Measurements from ENCODE around the gene CERS6. TPM values are rescaled to one million over a fixed set of nuclear protein-coding genes. Genes with fewer than 3 reads are reported as not detected.

The CERS6 gene
- total and polyA plus RNA-seq, 2 experiments from 2014 or later, result 8.3 to 16.0 TPM

DNA sequence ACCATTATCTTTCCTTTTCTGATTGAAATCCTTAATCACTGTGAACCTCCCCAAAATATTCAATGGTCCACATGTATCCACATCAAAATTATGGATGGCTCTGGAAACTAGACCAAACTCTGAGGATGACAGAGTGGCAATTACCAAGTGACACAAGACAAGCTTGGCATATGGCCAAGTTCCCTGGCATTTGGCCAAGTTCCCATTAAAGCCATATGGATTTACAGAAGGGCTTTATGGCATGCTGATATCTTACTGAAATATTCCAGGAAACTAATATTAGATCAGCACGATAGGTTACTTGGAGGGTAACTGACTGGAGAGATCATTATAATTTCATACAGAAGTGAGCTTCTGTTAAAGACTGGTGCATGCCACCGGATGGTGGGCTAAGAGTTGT, 21.9 kb upstream of the CERS6 start:
- WGBS, 2 experiments (ENCODE audit: low coverage in 1 of 2, low lambda C conversion rate in 2 of 2, missing lambda C conversion rate in 2 of 2), result 33 to 41% methylated on average over 2 of the region's 2 CpGs
- in situ Hi-C loops (cut with MboI), result no loop called here
- H3K9me3 ChIP-seq (ENCODE audit: low read depth), result no peaks in the 10 kb centered on the region
- no peak overlapping the region for H3K4me3 ChIP-seq
- H2AFZ ChIP-seq, result no peak overlapping the region
- H3K27me3 ChIP-seq (replicated peaks; ENCODE audit: insufficient read depth), result no peaks in the 10 kb centered on the region; the same call in 1 of the 2 replicates
- H3K4me2 ChIP-seq (ENCODE audit: unreplicated experiment), result no peak overlapping the region
- H3K9me2 ChIP-seq (ENCODE audit: insufficient read depth), result no peaks in the 10 kb centered on the region
- no peak overlapping the region for H3K27ac ChIP-seq
- TF ChIP-seq EZH2 (IDR thresholded peaks at IDR 0.05; ENCODE audit: insufficient read depth, poor library complexity, severe bottlenecking) (no peak), EZH2phosphoT487 (IDR thresholded peaks at IDR 0.05; ENCODE audit: insufficient read depth, low read depth) (no peak)
- no peaks in the 10 kb centered on the region for H4K20me1 ChIP-seq (ENCODE audit: insufficient read depth)
- H3K79me2 ChIP-seq (ENCODE audit: insufficient read depth), result no peaks in the 10 kb centered on the region
- no peaks in the 10 kb centered on the region for H3K4me1 ChIP-seq (ENCODE audit: insufficient read depth)
- H3K9ac ChIP-seq, result no peak overlapping the region
- no peak for DNase-seq
- no peaks in the 10 kb centered on the region for H3K36me3 ChIP-seq (ENCODE audit: low read depth)
- no peaks in the 10 kb centered on the region for H3F3A ChIP-seq (ENCODE audit: insufficient read depth)

DNA sequence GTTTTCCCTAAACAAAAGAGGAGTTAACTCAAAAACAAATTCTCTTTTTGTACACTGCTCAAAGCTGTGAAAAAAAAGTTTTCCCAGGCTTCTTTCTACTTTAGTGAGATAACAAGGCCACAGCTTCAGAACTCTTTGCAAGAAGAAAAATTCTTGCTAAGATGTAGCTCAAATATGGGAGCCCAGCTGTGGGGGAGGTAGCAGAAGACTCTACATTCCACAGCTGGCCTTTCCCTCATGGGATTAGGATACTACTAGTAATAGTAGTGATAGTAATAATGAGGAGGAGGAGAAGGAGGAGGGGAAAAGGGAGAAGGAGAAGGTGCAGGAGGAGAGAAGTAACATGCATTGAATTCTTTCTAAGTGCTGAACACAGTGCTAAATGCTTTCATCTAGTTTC, 19.2 kb upstream of the CERS6 start:
- Histone ChIP-seq H3F3A (ENCODE audit: insufficient read depth) (no peaks in the 10 kb centered on the region), H3K27me3 (replicated peaks; ENCODE audit: insufficient read depth) (no peaks in the 10 kb centered on the region; the same call in 1 of the 2 replicates), H3K4me3 (no peak overlapping the region), H3K36me3 (ENCODE audit: low read depth) (no peaks in the 10 kb centered on the region), H3K79me2 (ENCODE audit: insufficient read depth) (no peaks in the 10 kb centered on the region), H2AFZ (no peak overlapping the region), H3K27ac (no peak overlapping the region), H3K9me2 (ENCODE audit: insufficient read depth) (no peaks in the 10 kb centered on the region), H3K9ac (no peak overlapping the region), H4K20me1 (ENCODE audit: insufficient read depth) (no peaks in the 10 kb centered on the region), H3K4me1 (ENCODE audit: insufficient read depth) (no peaks in the 10 kb centered on the region), H3K4me2 (ENCODE audit: unreplicated experiment) (no peak overlapping the region), H3K9me3 (ENCODE audit: low read depth) (no peaks in the 10 kb centered on the region)
- DNase-seq, result no peak
- TF ChIP-seq EZH2 (IDR thresholded peaks at IDR 0.05; ENCODE audit: insufficient read depth, poor library complexity, severe bottlenecking), result no peak
- no peak for TF ChIP-seq EZH2phosphoT487 (IDR thresholded peaks at IDR 0.05; ENCODE audit: insufficient read depth, low read depth)
- in situ Hi-C loops (cut with MboI), result no loop called here

DNA sequence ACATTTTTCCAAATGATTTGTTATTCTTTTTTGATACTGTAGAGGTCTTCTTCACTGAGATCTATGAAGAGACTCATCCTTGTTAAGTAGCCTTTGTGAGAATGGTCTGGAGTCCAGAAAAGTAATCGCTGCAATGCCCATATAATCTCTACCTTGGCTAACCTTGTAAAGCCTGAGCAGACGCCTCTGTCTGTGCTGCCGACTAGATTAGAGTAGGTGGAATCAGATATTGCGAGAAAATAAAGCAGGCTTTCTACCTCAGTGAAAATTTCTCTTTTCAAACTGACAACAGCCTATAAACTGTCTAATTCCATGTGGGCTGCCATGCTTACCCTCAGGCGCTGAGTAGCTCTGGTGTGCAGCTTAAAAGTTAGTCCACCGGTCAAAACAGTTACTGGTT, 17.5 kb upstream of the CERS6 start:
- TF ChIP-seq EZH2 (IDR thresholded peaks at IDR 0.05; ENCODE audit: insufficient read depth, poor library complexity, severe bottlenecking), result no peak
- TF ChIP-seq EZH2phosphoT487 (IDR thresholded peaks at IDR 0.05; ENCODE audit: insufficient read depth, low read depth), result no peak
- WGBS, 2 experiments (ENCODE audit: low coverage in 1 of 2, low lambda C conversion rate in 2 of 2, missing lambda C conversion rate in 2 of 2), result 85 to 89% methylated on average over 6 of the region's 6 CpGs

DNA sequence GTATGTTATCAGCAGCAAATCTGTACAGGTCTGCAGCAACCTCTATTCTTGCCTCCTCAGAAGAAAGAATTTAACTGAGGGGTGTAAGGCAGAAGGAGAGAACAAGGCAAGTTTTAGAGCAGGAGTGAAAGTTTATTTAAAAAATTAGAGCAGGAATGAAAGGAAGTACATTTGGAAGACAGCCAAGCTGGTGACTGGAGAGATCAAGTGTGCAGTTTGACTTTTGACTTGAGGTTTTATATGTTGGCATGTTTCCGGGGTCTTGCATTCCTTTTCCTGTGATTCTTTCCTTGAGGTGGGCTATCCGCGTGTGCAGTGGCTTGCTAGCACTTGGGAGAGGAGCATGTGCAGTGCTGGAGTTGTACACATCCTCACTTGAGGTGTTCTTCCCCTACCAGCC, 16.5 kb upstream of the CERS6 start:
- WGBS, 2 experiments (ENCODE audit: low coverage in 1 of 2, low lambda C conversion rate in 2 of 2, missing lambda C conversion rate in 2 of 2), result 90 to 92% methylated on average over 3 of the region's 3 CpGs
- Histone ChIP-seq H3K4me2 (ENCODE audit: unreplicated experiment) (no peak overlapping the region), H3K27me3 (replicated peaks; ENCODE audit: insufficient read depth) (no peaks in the 10 kb centered on the region; the same call in 1 of the 2 replicates), H3K4me1 (ENCODE audit: insufficient read depth) (no peaks in the 10 kb centered on the region), H3K9me2 (ENCODE audit: insufficient read depth) (no peaks in the 10 kb centered on the region), H3K27ac (no peak overlapping the region), H4K20me1 (ENCODE audit: insufficient read depth) (no peaks in the 10 kb centered on the region), H3K9ac (no peak overlapping the region), H3K4me3 (no peak overlapping the region), H3K36me3 (ENCODE audit: low read depth) (no peaks in the 10 kb centered on the region), H3K9me3 (ENCODE audit: low read depth) (peaks cover under 1% of the 10 kb centered on the region), H3K79me2 (ENCODE audit: insufficient read depth) (no peaks in the 10 kb centered on the region), H3F3A (ENCODE audit: insufficient read depth) (no peaks in the 10 kb centered on the region), H2AFZ (no peak overlapping the region)
- peak; percentile 22 for DNase-seq
- in situ Hi-C loops (cut with MboI), result no loop called here
- no peak for TF ChIP-seq EZH2 (IDR thresholded peaks at IDR 0.05; ENCODE audit: insufficient read depth, poor library complexity, severe bottlenecking)
- no peak for TF ChIP-seq EZH2phosphoT487 (IDR thresholded peaks at IDR 0.05; ENCODE audit: insufficient read depth, low read depth)

More for the DNA sequence above, 17.5 kb upstream of the CERS6 start:
- no peaks in the 10 kb centered on the region for H3K36me3 ChIP-seq (ENCODE audit: low read depth)
- H3K4me3 ChIP-seq, result no peak overlapping the region
- H3K4me1 ChIP-seq (ENCODE audit: insufficient read depth), result no peaks in the 10 kb centered on the region
- no peaks in the 10 kb centered on the region for H3K9me2 ChIP-seq (ENCODE audit: insufficient read depth)
- in situ Hi-C loops (cut with MboI), result no loop called here
- no peaks in the 10 kb centered on the region for H3F3A ChIP-seq (ENCODE audit: insufficient read depth)
- DNase-seq, result no peak
- H3K79me2 ChIP-seq (ENCODE audit: insufficient read depth), result no peaks in the 10 kb centered on the region
- H2AFZ ChIP-seq, result no peak overlapping the region
- H3K27ac ChIP-seq, result no peak overlapping the region
- H3K27me3 ChIP-seq (replicated peaks; ENCODE audit: insufficient read depth), result no peaks in the 10 kb centered on the region; the same call in 1 of the 2 replicates
- H3K9ac ChIP-seq, result no peak overlapping the region
- H3K9me3 ChIP-seq (ENCODE audit: low read depth), result no peaks in the 10 kb centered on the region
- no peaks in the 10 kb centered on the region for H4K20me1 ChIP-seq (ENCODE audit: insufficient read depth)
- no peak overlapping the region for H3K4me2 ChIP-seq (ENCODE audit: unreplicated experiment)
